ENCODE results near the gene RASSF3. TPM values are rescaled to one million over a fixed set of nuclear protein-coding genes. Genes with fewer than 3 reads are reported as not detected.

The RASSF3 gene
- total and polyA plus RNA-seq, 11 donors: 32.8 to 116 (median 90.6) TPM

DNA sequence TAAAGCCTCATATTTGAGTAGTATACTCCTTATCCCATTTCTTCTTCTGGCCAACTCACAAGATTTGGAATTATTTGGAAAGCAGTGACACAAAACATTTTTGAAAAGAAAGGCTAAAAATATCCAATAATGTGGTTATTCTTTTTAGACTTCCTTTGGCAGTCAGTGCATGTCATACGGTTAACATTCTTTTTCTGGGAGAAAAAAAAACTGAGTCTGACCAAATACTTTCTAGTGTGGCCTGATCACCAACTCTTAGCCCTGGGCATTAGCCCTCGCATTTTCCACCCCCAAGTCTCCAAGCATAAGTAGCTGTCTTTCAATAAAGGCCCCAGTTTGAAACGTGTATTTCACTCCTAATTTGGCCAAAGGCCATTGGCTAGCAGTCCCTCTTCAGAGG is 5.9 kb downstream of the RASSF3 start:
- intact Hi-C loops (cut with DNase I): loop anchor here in 2 of 10 donors (5.0 to 10.0 kb wide), 2 partner anchors 71 to 161 kb away; partner anchors contain the start of gene TBK1 (in 1 of the 2)
- Histone ChIP-seq H3K4me3 (peak overlapping the region in 1 of 12 donors; percentile 4), H3K27ac (peak overlapping the region in 9 of 12 donors; percentile 9 to 79 (median 46)), H3K36me3 (peaks cover 0 to 16% (median 0%) of the 10 kb centered on the region in 9 donors), H3K4me1 (peaks cover 5 to 83% (median 51%) of the 10 kb centered on the region in 12 donors), H3K27me3 (no peaks in the 10 kb centered on the region), H3K9me3 (no peaks in the 10 kb centered on the region)
- 14 to 21% (median 16%) methylated on average over 3 of the region's 3 CpGs for WGBS, 4 donors
- DNase-seq (no peak), ATAC-seq (peak in 1 of 4 donors; percentile 20)
- no peak for TF ChIP-seq CTCF (IDR thresholded peaks at IDR 0.05)
- no peak for TF ChIP-seq POLR2A (IDR thresholded peaks at IDR 0.05)

- Histone ChIP-seq H3K4me1 (peaks cover 0 to 95% (median 38%) of the 10 kb centered on the region in 12 donors), H3K9me3 (no peaks in the 10 kb centered on the region), H3K27ac (peak overlapping the region in 2 of 12 donors; percentile 3 to 79), H3K27me3 (no peaks in the 10 kb centered on the region), H3K4me3 (no peak overlapping the region), H3K36me3 (peaks cover 0 to 16% (median 0%) of the 10 kb centered on the region in 9 donors)
- no peak for DNase-seq
- TF ChIP-seq POLR2A (IDR thresholded peaks at IDR 0.05): no peak
- no peak for TF ChIP-seq CTCF (IDR thresholded peaks at IDR 0.05)
- 62 to 67% (median 66%) methylated on average over 3 of the region's 3 CpGs for WGBS, 4 donors
- ATAC-seq: peak in 3 of 4 donors; percentile 36 to 77 (median 41)
- intact Hi-C loops (cut with DNase I): loop anchor here in 2 of 10 donors (5.0 to 10.0 kb wide), 2 partner anchors 68 to 164 kb away; partner anchors contain the start of gene TBK1 (in 1 of the 2)
These were observed 8.8 kb downstream of the RASSF3 start for GRCh38 chr12:64618953-64619590.

DNA sequence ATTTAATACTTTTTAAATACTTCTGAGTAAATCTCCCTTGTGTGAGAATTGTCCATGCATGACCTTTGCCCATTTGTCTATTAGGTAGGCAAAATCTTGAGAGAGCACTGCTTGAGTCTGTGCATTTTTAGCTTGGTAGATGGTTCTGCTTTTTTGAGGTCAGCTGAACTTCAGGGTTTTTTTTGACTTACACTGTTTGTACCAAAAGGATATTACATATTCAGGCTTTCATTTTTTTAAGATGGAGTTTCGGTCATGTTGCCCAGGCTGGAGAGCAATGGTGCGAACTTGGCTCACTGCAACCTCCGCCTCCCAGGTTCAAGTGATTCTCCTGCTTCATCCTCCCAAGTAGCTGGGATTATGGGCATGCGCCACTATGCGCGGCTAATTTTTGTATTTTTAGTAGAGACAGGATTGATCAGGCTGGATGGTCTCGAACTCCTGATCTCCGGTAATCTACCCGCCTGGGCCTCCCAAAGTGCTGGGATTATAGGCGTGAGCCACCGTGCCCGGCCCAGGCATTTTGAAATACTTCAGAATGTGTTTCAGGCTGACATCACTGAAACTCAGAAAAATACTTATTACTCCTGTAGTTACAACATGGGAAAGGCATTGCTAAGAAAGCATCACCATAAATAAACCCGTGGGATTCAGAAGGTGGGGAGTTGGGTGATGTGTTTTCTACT is 11.1 kb downstream of the RASSF3 start:
- intact Hi-C loops (cut with DNase I): loop anchor here in 2 of 10 donors (5.0 kb wide), 2 partner anchors 36 to 46 kb away; no protein-coding TSS in a partner anchor
- H3K27ac ChIP-seq: peak overlapping the region in 2 of 12 donors; percentile 45 to 85
- ATAC-seq (no peak), DNase-seq (no peak)
- H3K27me3 ChIP-seq: no peaks in the 10 kb centered on the region
- H3K4me1 ChIP-seq: peaks cover 3 to 99% (median 43%) of the 10 kb centered on the region in 12 donors
- no peaks in the 10 kb centered on the region for H3K9me3 ChIP-seq
- no peaks in the 10 kb centered on the region for H3K36me3 ChIP-seq
- 87 to 94% (median 93%) methylated on average over 13 of the region's 13 CpGs for WGBS, 4 donors
- TF ChIP-seq POLR2A (IDR thresholded peaks at IDR 0.05): no peak
- TF ChIP-seq CTCF (IDR thresholded peaks at IDR 0.05): no peak
- H3K4me3 ChIP-seq: peak overlapping the region in 1 of 12 donors; percentile 23

DNA sequence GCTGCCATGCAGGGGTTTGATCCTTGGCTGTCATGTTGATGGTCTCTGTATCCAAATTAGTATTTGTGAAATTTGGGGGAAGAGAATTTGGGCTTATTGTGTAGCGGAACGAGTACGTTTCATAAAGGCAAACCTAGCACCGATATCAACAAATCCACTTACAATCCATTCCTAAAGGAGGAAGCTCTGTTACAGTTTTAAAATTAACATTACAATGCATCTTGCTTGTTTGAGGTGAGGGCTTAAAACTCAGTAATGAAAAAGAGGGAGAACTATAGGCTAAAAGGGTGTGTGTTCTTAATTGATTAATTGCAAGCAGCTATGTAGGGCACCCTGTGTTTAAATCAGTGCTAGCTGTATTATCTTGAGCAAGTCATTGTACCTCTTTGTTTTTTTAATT is 13.7 kb downstream of the RASSF3 start:
- intact Hi-C loops (cut with DNase I): loop anchor here in 2 of 10 donors (5.0 kb wide), 2 partner anchors 33 to 43 kb away; no protein-coding TSS in a partner anchor
- H3K4me1 ChIP-seq: peaks cover 3 to 97% (median 54%) of the 10 kb centered on the region in 12 donors
- ATAC-seq (no peak), DNase-seq (no peak)
- TF ChIP-seq CTCF (IDR thresholded peaks at IDR 0.05): no peak
- no peak for TF ChIP-seq POLR2A (IDR thresholded peaks at IDR 0.05)
- H3K9me3 ChIP-seq: no peaks in the 10 kb centered on the region
- H3K27me3 ChIP-seq: no peaks in the 10 kb centered on the region
- H3K36me3 ChIP-seq: peaks cover 0 to under 1% (median 0%) of the 10 kb centered on the region in 9 donors
- H3K4me3 ChIP-seq: no peak overlapping the region
- WGBS, 4 donors: 93 to 95% (median 94%) methylated on average over 4 of the region's 4 CpGs
- H3K27ac ChIP-seq: peak overlapping the region in 3 of 12 donors; percentile 3 to 93 (median 82)

Data from heart left ventricle (tissue), 16 donors.